GM12875 (cell line): ENCODE measurements around the gene RPL39L.

ENCODE experiments used
- H3K4me3 ChIP-seq: one replicate; pipeline ENCODE4 v1.5.1; 2011; ENCODE audit warnings: low read depth, low read length, control low read depth
- TF ChIP-seq, protein P1 (sequence below): IDR thresholded peaks from 2 replicates; pipeline ENCODE4 v1.5.1; 2011; ENCODE audit warnings: low read depth, mild to moderate bottlenecking, control low read depth, inconsistent platforms, low read length, moderate library complexity, borderline replicate concordance; ENCODE audit not compliant: insufficient read depth

Gene RPL39L

DNA sequence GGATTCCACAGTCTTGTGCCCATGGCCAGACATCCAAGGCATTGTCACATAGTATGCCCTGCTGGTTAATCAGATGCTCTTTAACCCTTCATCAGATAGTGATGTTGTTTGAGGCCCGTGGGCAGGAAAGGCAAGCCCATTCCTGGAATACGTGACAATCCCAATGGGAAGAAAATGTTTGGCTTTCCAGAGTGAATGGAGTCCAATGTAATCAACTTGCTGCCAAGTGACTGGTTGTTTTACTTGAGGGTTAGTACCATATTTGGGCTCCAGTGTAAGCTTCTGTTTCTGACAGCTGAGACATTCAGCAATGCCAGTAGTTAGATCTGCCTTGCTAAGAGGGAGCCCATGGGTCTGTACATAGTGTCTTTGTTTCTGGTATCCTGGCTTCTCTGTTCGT lies 31.3 kb downstream of the RPL39L start:
- TF ChIP-seq, protein P1, sequence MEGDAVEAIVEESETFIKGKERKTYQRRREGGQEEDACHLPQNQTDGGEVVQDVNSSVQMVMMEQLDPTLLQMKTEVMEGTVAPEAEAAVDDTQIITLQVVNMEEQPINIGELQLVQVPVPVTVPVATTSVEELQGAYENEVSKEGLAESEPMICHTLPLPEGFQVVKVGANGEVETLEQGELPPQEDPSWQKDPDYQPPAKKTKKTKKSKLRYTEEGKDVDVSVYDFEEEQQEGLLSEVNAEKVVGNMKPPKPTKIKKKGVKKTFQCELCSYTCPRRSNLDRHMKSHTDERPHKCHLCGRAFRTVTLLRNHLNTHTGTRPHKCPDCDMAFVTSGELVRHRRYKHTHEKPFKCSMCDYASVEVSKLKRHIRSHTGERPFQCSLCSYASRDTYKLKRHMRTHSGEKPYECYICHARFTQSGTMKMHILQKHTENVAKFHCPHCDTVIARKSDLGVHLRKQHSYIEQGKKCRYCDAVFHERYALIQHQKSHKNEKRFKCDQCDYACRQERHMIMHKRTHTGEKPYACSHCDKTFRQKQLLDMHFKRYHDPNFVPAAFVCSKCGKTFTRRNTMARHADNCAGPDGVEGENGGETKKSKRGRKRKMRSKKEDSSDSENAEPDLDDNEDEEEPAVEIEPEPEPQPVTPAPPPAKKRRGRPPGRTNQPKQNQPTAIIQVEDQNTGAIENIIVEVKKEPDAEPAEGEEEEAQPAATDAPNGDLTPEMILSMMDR, result no peak
- no peak overlapping the region for H3K4me3 ChIP-seq

DNA sequence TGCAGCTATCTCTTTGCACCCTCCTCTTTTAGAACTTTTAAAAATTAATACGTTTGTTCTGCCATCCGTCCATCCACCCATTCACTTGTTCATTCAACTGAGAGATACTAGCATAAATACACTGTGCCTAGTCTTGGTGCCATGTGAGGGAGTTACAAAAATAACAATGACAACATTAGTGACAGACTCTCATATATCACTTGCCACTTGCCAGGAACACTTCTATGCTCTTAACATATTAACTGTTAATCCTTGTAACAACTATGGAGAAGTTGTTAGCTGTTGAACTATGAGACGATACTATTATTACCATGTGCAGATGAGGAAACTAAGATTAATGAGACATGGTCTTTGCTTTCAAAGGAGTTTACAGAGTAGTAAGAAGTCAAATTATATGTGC lies 33.6 kb downstream of the RPL39L start:
- H3K4me3 ChIP-seq, result no peak overlapping the region
- TF ChIP-seq, protein P1, result no peak

DNA sequence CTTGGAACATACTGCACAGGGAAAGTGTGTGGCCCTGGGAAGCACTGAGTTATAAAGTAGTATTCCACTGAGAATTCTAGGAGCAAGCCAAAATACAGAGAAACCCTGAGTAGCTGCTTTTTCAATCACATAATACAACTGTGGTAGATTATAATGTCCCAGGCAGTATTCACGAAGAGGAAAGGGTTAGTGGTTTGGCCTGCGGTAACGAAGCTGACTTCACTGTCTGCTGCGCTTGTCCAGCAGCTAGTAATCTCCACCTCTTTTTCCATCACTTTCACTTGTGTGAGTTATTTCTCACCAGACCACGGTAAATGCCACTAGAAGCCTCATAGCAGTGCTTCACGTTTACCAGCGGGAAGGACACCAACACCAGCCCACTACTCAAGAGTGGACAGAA lies 34.4 kb downstream of the RPL39L start:
- no peak overlapping the region for H3K4me3 ChIP-seq
- TF ChIP-seq, protein P1, result no peak

DNA sequence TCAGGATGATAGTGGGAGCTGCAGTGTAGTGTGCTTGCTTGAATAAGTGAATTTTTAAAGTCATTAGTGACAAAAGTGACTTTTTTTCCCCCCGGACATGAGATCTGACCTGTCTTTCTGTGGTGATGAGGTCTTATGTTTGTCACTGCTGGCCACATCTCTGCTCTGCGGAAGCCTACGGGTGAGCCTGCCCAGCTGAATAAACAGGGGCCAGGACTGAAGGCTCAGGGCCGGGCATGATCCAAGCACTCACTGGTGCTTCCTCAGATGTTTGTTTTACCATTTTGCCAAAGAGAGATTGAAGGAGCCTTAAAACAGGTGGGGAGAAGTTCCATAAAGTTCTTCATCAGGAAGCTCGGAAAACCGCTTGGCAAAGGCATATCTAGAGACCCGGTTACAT lies 35.0 kb downstream of the RPL39L start:
- no peak overlapping the region for H3K4me3 ChIP-seq
- TF ChIP-seq, protein P1, result no peak

DNA sequence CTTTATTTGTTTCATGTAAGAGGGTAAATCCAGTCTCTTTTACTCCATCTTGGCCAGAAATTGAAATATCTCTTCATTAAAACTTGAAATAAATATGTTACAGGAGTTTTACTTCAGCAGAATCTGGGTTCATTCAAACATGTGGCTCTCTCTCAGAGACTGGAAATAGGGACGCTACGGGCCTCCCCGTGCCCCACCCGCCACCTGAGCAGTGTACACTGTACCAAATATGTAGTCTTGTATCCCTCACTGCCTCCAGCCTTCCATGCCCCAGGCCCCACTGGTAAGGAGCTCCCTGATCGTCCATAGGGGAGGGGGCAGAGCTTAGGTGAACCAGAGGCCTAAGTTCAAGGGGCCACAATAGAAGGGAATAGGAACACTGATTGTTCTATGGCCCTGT lies 36.0 kb downstream of the RPL39L start:
- no peak overlapping the region for H3K4me3 ChIP-seq
- TF ChIP-seq, protein P1, result no peak

DNA sequence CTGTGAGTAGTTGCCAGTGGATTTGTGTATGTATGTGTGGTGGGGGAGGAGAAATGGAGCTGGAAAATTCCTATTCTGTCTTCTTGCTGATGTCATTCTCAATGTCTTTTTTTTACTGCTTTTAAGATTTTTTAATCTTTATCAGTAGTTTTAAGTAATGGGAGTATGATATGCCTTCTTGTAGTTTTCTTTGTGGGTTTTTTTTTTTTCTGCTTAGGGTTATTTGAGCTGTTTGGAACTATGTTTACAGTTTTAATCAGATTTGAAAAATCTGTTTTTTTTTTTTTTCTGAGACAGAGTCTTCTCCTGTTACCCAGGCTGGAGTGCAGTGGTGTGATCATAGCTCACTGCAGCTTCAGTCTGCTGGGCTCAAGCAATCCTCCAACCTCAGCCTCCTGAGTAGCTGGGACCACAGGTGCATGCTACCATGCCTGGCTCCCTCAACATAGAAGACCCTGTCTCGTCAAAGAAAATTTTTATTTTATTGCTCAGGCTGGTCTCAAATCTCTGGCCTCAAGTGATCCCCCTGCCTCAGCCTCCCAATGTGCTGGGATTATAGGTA lies 37.1 kb downstream of the RPL39L start:
- H3K4me3 ChIP-seq, result no peak overlapping the region
- TF ChIP-seq, protein P1, result no peak

DNA sequence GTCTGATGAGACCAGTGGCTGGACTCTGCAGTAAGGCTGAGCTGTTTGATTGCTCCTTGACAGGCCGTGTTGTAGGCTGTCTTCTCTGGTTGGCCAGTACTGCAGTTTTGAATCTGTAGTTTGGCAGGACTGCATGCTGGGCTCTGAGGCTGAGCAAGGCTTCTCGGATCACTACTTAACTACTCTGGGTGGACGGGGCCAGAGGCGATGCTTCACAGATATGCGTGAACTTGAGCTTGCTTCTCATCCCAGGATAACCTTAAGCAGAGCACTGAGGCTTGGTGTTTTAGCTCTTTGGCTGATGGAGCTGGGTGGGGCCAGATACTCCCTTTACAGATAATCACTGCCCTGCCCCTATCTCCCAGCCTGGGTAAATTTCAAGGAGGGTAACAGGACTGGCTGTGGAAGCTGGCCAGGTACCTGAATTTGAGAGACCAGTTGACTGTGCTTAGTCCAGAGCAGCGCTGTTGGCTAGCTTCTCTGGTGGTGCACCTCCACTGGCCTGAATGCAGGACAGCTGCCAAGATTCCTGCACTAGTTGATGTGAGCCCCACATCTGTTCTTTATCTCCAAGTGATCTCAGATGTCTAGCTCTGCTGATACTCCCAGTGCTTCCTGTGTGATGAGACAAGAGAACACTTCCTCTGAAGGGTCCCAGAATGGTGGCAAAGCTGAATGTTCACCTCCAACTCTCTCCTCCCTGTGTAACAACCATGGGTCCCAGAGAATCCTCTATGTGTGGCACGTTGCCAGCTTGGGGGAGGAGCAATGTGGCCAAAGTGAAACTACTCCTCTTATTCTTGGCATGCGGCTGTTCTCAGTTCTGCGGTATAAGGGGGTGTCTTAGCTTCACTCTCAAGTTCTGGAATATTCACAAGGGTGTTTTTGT lies 37.9 kb downstream of the RPL39L start:
- no peak overlapping the region for H3K4me3 ChIP-seq
- TF ChIP-seq, protein P1, result no peak
